GM21360 (cell line): ENCODE results near the gene MAD1L1.
"Not testable (repeated sequence)": the region's sequence is repeated elsewhere in the genome, so short reads cannot be mapped to it uniquely, and the experiment has no call there.

Experiments
- ATAC-seq: cut with Tn5 transposase; IDR thresholded peaks from one replicate; pipeline ENCODE4 v1.9.1; 2021; ENCODE audit warnings: mild to moderate bottlenecking, moderate library complexity; ENCODE audit not compliant: unreplicated experiment

Gene MAD1L1

DNA sequence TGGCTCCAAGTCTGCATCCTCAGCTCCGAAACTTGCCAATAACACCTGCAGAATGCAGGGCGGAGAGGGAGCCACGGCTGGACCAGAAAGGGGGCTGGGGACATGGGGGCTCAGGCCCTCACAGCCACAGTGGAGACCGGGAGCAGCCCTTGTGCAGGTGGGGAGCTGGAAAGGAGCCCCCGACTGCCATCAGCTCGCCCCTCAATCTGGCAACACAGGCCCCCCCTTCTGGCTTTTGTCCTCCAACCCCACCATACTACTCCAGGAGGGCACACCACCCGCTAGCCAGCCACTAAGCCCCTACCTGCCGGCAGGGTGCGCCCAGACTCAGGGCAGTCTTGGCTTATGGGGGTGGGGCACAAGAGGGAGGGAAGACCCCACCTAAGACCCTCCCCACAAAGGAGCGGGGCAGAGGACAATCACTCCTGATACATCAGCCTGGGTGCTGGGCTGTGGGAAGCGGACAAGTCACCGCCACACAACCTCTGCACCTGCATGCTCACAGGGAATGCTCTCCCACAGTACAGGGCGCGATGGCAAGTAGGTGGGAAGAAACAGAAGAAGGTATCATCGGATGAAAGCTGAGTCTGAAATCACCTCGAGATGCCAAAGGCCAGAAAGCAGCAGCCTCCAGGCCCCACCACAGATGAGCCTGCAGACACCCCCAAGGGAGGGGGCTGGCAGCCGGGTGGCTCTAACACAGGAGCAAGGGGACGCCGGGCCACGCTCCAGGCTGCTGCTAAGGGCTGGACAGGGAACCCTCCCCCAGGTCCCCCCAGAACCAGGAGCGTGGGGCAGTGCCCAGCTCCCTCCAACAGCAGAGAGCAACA, 297.4 kb downstream of the MAD1L1 start:
- no peak for ATAC-seq

DNA sequence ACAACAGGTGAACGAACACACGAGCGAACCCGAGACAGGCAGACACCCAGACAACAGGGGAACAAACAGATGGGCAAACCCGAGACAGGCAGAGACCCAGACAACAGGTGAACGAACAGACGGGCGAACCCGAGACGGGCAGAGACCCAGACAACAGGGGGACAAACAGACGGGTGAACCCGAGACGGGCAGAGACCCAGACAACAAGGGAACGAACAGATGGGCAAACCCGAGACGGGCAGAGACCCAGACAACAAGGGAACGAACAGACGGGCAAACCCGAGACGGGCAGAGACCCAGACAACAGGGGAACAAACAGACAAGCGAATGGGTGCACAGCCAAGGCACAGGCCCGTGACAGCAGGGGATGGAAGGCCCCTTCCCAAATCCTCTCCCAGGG, 298.0 kb downstream of the MAD1L1 start:
- ATAC-seq: no peak

DNA sequence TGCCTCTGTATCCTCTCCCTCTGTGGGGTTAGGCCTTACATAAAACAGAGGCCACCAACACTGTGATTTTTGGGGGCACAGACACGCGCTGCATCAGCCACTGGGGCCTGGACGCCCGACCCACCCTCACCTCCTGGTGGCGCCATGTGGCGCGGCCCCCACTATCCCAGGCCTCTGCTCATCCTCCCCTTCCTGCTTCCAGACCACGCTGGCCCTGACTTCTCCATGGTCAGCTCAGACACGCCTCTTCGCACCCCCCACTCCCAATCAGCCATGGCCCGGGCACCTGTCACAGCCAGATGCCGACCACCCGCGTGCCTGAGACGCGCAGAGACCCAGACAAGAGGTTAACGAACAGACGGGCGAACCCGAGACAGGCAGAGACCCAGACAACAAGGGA, 298.7 kb downstream of the MAD1L1 start:
- ATAC-seq: no peak

DNA sequence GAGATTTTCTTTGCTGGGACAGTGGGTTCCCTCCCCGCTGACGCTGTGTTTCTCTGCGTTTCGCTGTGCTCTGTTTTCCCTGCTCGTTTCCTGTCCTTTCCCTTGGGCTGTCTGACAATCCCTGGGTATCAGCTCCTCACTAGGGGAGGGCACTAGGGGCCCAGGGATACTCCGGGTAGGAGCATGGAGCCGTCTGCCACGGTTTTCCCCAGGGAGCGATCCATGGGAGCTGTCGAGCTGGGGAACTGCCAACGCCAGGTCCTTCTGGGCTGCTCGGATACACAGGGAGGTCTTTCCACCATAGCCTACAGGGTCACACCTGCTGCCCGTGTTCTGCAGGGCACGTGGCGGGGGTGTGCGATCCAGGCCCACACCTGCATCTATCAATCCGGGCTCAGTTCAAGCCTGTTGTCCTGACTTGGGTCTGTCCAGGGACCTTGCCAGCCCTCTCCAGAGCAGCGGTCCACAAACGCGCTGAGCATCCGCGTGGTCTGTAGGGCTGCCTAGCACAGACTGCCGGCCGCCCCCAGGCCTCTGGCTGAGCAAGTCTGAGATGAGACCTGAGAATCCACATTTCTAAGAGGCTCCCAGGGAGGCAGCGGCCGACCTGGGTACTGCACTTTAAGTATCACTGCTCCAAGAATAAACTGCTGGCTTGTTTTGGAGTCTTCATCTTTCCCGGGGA, 299.5 kb downstream of the MAD1L1 start:
- no peak for ATAC-seq

GRCh38 chr7:1931951-1932270, 300.8 kb downstream of the MAD1L1 start:
- no peak for ATAC-seq

- ATAC-seq: no peak
These were observed 301.3 kb downstream of the MAD1L1 start for GRCh38 chr7:1931256-1931950.

DNA sequence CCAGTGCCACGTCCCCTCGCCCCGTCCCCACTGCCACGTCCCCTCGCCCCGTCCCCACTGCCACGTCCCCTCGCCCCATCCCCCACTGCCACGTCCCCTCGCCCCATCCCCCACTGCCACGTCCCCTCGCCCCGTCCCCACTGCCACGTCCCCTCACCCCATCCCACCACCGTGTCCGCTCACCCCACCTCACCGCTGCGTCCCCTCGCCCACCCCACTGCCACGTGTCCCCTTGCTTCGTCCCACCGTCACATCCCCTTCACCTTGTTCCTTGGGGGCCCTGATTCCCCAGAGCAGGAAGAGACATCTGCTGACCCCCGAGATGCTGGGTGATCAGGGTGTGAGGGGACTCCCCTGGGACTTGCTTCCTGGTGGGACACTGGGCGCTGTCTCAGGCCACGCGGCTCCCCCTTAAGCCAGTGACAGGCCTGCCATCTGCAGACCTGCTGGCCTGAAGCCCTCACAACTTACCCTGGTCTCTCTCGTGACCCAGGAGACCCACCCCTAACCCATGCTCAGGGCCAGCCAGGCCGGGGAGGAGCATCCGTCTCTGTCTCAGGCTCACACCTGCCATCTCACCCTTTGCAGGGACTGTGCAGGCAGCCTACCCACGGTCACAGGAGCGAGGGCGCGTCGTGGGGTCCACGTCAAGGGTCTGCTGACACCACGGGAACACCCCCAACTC, 302.2 kb downstream of the MAD1L1 start:
- no peak for ATAC-seq

DNA sequence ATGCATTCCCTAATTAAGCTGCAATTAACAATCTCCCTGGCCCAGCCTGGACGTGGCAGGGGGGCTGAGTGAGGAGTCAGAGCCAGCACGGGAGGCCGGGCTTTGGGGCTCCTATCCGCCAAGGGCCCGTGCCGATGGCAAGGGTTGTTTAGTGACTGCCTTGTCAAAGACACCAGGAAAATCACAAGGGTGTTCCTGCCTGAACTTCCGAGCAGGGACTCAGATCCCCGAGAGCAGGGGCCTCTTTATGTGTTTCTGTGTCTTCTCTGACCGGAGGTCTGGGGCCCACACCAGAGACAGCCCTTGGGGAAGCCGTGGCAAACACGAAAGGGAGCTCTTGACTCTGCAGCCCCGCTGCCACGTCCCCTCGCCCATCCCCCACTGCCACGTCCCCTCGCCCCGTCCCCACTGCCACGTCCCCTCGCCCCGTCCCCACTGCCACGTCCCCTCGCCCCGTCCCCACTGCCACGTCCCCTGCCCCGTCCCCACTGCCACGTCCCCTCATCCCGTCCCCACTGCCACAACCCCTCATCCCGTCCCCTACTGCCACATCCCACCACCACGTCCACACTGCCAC, 303.3 kb downstream of the MAD1L1 start:
- not testable (repeated sequence) for ATAC-seq

DNA sequence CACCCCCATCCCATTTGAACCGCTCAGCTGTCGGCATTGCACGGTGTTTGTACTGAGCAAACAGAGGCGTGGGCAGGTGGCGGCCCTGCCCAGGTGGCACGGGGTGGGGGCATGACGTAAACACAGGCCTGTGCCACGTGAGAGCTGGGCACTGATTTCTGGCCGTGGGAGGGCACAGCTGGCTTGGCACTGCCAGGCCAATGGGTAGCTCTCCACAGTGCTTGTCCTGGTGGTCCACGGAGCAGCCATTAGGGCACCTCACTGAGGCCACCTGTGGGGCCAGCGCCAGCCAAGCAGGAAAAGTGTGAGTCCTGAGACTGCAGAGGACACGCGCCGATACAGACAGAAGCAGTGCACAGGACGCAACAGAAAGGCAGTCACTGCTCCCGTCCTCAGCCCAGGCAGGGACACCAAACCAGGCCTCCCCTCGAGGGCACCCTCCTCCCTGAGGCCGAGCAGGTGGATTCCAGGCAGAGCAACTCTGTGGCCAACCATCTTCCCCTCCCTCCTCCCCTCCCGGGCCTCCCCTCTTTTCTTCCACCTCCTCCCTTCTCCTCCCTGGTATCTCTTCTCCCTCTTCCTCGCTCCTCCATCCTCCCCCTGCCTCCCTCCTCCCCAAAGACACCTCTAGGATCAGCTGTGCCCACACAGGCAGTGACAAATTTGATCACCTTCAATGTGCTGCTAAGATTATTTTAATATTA, 303.9 kb downstream of the MAD1L1 start:
- no peak for ATAC-seq

GRCh38 chr7:1927937-1928644, 304.7 kb downstream of the MAD1L1 start:
- no peak for ATAC-seq

DNA sequence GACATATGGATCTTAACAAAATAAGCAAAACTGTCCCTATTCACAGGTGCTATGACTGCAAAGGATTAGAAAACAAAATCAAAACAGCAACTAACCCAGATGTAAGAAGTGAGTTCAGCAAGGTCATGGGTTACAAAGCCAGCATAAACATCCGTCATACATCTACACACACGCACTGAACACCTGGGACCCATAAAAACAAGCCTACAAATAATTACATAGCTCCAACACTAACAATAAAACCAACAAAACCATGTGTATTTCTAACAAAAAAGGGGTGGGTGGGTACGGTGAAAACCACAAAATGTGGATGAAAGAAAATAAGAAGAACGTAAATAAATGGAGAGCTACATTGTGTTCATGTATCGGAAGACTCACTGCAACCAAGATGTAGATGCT, 305.8 kb downstream of the MAD1L1 start:
- no peak for ATAC-seq

DNA sequence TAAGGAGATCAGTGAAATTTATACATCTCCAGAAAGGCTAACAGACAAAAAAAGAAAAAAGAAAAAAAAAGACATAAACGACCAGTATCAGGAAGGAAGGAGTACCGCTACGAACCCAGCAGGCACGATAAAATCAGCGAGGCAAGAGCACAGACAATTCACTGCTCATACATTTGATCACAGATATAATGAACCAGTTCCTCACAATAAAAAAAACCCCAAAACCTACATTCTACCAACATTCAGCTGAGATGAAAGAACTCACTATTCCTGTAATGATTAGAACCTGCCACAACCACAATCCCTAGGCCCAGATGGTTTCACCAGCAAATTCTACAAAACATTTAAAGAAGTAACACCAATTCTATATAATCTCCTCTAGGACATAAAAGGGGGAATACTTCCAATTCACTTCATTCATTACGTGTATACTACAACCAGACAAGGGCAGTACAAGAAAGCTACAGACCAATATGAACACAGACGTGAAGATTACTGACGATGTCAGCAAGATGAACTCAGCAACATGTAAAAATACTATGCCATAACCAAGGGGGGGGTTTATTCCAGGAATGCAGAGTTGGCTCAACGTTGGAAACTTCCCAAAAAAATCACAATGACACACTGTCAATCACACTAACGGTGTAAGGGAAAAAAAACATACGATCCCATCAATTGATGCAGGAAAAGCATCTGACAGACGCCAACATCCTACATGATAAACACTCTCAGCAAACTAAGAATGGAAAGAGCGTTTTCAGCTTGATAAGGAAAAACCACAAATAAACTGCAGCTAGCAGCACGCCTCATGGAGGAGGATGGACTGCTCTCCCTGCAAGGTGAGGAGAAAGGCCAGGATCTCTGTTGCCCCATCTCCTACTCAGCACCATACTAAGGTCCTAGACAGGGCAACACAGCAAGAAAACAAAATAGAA, 306.5 kb downstream of the MAD1L1 start:
- ATAC-seq: no peak

GRCh38 chr7:1925349-1925748, 307.4 kb downstream of the MAD1L1 start:
- ATAC-seq: no peak

DNA sequence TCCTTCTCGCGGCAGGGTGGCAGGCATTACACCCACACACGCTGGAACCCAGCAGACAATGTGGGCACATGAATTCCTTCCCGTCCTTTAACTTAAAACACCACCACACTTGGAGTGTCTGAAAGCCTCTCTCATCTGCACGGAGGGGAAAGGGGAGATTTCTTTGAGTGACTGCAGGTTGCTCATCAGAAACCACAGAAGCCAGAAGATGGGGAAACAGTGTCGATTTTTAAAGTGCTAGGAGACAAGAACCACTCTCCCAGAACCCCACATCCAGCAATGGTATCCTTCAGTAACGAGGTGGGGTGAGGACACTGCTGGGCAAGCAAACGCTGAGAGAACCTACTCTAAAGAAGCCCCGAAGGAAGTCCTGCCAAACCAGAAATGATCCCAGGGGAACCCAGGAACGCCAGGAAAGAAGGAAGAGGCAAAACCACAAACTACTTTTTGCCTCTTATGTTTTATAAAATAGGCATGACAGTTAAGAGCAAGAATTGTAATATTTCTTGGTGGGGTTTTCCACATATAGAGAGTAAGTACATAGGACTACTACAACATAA, 308.4 kb downstream of the MAD1L1 start:
- ATAC-seq: no peak

DNA sequence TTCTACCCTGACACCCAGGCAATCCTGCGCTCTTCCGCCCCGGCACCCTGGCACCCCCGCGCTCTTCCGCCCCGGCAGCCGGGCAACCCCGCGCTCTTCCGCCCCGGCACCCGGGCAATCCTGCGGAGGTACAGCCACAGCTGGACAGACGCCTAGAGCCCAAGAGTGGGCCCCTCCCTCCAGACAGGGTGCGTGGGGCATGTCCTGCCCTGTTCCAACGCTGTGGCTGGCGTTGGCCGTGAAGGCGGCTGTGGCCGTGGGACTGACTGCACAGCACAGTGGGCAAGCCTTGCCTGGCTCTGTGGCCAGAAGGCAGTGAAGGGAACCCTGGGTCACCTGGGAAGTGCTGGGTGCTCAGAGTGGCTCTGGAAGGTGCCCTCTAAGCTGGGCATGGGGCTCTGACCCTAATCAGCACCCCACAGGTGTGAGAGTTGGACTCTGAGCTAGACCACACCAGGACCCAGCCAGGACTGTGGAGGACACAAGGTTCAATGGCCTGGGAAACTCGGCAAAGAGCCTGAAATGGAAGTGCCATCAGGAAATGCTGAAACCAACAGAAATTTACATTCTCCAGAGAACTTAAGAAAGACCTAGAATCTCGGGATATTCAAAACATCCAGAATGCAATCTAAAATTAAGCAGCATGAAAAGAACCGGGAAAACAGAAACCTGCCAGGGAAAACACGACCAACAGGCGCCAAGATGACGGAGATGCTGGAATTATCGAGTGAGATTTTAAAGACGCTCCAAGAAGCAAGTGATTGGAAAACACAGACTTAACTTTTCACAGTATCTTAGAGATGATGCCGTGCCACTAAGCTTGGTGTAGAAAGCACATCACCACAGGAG, 309.1 kb downstream of the MAD1L1 start:
- no peak for ATAC-seq

DNA sequence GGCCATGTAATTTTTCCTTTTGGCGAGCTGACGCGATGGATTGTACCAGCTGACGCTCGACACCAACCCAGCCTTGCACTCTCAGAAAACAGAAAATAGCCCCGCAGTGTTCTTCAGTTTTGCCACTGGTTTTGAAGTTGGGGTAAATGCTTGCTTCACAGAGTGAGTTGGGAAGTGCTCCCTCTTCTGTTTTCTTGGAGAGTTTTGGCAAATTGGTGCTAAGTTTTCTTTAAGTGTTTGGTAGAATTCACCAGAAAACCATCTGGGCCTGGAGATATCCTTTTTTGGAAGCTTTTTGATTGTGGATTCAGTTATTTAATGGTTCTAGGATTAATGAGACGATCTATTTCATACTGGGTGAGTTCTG, 309.9 kb downstream of the MAD1L1 start:
- no peak for ATAC-seq

DNA sequence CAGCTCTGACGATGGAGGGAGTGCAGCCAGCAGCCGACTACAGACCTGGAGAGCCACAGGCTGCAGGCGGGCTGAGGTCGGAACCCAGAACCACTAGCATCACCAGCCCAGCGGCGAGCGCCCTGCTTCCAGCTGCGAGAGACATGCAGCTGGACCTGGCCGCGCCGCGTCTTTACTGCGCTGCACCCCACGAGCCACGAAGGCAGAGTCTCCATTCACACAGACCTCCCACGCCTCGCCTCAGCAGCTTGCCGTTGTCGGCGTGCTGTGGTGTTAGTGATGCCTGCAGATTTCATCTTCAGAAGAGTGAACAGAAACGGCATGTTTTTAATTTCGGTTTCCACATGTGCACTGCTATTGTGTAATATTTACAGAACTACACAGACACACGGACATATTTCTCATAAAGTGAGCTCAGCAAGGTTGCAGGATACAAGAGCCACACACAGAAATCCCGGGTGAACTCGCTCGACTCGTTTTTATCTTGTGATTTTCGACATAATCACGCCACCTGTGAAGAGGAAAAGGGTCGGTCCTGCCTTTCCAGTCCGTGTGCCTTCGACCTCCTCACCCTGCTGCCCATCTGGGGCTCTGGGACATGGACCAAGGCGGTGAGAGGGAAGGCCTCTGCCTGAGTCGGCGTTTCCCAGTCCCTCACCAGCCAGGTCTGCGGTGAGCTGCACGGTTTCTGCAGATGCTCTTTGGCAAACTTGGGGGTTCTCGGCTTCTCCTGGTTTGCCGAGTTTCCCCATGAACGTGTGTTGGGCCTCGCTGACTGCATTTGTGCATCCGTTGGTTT, 310.5 kb downstream of the MAD1L1 start:
- ATAC-seq: no peak
